Lower leg skin (tissue), 3 donors: Measurements from ENCODE around the gene SURF2.

ENCODE experiments used
- POLR2A ChIP-seq, 2 donors: fragments of 450-650 bp; IDR thresholded peaks; one replicate each; pipeline ENCODE4 v1.6.1; 2016 to 2017; ENCODE audit warnings: antibody characterized with exemption in 2 of 2, mild to moderate bottlenecking in 1 of 2, moderate library complexity in 1 of 2
- TF ChIP-seq, protein P1 (sequence below), 3 donors: fragments of 450-650 bp; IDR thresholded peaks; one replicate each; pipeline ENCODE4 v1.5.1; 2016; ENCODE audit warnings: antibody characterized with exemption in 3 of 3, mild to moderate bottlenecking in 3 of 3, moderate library complexity in 2 of 3

DNA sequence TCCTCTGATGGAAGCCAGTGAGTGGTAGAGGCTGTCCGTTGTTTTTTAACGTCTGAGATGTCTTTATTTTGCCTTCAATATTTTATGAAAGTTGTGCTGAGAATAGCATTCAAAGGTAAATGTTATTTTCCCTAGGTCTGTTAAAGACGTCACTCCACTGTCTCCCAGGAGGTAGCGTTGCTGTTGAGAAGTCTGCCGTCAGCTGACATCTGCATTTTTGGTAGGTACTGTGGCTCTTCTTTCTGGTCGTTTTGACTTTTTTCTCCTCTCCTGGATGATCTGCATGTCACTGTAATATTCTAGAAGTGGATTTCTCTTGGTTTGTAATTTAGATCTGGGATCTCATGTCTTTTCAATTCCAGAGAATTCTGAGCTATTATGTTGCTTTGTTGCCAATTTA lies 46.7 kb upstream of the SURF2 start:
- TF ChIP-seq, protein P1, sequence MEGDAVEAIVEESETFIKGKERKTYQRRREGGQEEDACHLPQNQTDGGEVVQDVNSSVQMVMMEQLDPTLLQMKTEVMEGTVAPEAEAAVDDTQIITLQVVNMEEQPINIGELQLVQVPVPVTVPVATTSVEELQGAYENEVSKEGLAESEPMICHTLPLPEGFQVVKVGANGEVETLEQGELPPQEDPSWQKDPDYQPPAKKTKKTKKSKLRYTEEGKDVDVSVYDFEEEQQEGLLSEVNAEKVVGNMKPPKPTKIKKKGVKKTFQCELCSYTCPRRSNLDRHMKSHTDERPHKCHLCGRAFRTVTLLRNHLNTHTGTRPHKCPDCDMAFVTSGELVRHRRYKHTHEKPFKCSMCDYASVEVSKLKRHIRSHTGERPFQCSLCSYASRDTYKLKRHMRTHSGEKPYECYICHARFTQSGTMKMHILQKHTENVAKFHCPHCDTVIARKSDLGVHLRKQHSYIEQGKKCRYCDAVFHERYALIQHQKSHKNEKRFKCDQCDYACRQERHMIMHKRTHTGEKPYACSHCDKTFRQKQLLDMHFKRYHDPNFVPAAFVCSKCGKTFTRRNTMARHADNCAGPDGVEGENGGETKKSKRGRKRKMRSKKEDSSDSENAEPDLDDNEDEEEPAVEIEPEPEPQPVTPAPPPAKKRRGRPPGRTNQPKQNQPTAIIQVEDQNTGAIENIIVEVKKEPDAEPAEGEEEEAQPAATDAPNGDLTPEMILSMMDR (IDR thresholded peaks at IDR 0.05): no peak
- no peak for TF ChIP-seq POLR2A (IDR thresholded peaks at IDR 0.05)
